ENCODE results near the gene TPRA1. TPM values are rescaled to one million over a fixed set of nuclear protein-coding genes. Genes with fewer than 3 reads are reported as not detected.
A peak's percentile ranks its signal among the peaks of the same experiment; 100 is the strongest.

TPRA1 gene
- total RNA-seq, 1 experiment from 2014 or later: 24.2 TPM

DNA sequence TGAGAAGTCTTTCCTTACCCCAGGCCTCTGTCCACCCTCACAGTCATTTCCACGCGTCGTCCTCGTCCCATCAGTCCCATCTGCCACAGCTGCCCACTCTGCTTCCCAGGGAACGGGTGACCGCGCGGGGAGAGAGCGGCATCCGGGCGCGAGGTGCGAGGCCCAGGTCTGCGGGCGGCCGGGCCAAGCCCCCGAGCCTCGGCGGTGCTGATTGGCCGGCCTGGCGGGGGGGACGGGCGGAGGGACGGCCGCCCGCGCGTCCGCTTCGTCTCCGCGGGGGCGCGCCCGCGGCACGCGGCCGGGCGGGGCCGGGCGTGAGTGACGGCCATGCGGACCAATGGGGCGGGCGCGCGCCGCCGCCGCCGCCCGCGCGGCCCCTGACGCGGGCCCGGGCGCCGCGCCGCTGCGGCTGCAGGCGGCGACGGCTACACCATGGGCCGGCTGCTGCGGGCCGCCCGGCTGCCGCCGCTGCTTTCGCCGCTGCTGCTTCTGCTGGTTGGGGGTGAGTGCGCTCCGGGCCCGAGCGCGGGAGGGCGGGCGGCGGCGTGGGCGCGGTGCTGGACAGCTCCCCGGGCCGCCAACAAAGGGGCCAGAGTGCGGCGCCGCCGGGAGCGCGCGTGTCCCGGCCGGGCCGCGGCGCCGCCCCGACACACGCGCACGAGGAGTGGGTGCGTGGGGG lies 38.4 kb upstream of the TPRA1 start, which contains the start of gene PODXL2 (continued):
- peak; percentile 93; the same call in 1 of the 2 replicates for TF ChIP-seq FOXP1 (CRISPR knock-in tag; IDR thresholded peaks at IDR 0.05; ENCODE audit: borderline replicate concordance)
- no peak for TF ChIP-seq GRHL2 (CRISPR knock-in tag; IDR thresholded peaks at IDR 0.05; ENCODE audit: insufficient replicate concordance, severe bottlenecking)
- TF ChIP-seq SMAD3 (CRISPR knock-in tag; IDR thresholded peaks at IDR 0.05; ENCODE audit: borderline replicate concordance): 0 out of 2 replicates have a peak, but pooled peaks have one; percentile 65
- no peak for TF ChIP-seq FOXK1 (CRISPR knock-in tag; IDR thresholded peaks at IDR 0.05)
- TF ChIP-seq KAT7 (CRISPR knock-in tag; IDR thresholded peaks at IDR 0.05; ENCODE audit: borderline replicate concordance): no peak; the same call in 1 of the 2 replicates
- TF ChIP-seq ATF6 (CRISPR knock-in tag; IDR thresholded peaks at IDR 0.05): no peak
- TF ChIP-seq E2F1 (CRISPR knock-in tag; IDR thresholded peaks at IDR 0.05): peak; percentile 78
- TF ChIP-seq, protein P1, sequence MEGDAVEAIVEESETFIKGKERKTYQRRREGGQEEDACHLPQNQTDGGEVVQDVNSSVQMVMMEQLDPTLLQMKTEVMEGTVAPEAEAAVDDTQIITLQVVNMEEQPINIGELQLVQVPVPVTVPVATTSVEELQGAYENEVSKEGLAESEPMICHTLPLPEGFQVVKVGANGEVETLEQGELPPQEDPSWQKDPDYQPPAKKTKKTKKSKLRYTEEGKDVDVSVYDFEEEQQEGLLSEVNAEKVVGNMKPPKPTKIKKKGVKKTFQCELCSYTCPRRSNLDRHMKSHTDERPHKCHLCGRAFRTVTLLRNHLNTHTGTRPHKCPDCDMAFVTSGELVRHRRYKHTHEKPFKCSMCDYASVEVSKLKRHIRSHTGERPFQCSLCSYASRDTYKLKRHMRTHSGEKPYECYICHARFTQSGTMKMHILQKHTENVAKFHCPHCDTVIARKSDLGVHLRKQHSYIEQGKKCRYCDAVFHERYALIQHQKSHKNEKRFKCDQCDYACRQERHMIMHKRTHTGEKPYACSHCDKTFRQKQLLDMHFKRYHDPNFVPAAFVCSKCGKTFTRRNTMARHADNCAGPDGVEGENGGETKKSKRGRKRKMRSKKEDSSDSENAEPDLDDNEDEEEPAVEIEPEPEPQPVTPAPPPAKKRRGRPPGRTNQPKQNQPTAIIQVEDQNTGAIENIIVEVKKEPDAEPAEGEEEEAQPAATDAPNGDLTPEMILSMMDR (IDR thresholded peaks at IDR 0.05): no peak
- TF ChIP-seq FOXJ3 (CRISPR knock-in tag; IDR thresholded peaks at IDR 0.05; ENCODE audit: borderline replicate concordance): no peak
- TF ChIP-seq SP1 (CRISPR knock-in tag; conservative IDR thresholded peaks at IDR 0.05): peak; percentile 79
- no peak for TF ChIP-seq ZMAT4 (CRISPR knock-in tag; IDR thresholded peaks at IDR 0.05)
- TF ChIP-seq, protein P2, sequence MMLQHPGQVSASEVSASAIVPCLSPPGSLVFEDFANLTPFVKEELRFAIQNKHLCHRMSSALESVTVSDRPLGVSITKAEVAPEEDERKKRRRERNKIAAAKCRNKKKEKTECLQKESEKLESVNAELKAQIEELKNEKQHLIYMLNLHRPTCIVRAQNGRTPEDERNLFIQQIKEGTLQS (CRISPR knock-in tag; conservative IDR thresholded peaks at IDR 0.05): no peak
- TF ChIP-seq, protein P3, sequence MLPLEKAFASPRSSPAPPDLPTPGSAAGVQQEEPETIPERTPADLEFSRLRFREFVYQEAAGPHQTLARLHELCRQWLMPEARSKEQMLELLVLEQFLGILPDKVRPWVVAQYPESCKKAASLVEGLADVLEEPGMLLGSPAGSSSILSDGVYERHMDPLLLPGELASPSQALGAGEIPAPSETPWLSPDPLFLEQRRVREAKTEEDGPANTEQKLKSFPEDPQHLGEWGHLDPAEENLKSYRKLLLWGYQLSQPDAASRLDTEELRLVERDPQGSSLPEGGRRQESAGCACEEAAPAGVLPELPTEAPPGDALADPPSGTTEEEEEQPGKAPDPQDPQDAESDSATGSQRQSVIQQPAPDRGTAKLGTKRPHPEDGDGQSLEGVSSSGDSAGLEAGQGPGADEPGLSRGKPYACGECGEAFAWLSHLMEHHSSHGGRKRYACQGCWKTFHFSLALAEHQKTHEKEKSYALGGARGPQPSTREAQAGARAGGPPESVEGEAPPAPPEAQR (CRISPR knock-in tag; IDR thresholded peaks at IDR 0.05): no peak
- TF ChIP-seq ZNF263 (CRISPR knock-in tag; IDR thresholded peaks at IDR 0.05; ENCODE audit: low read depth): no peak
- no peak for TF ChIP-seq RORB (CRISPR knock-in tag; IDR thresholded peaks at IDR 0.05)
- TF ChIP-seq, protein P4, sequence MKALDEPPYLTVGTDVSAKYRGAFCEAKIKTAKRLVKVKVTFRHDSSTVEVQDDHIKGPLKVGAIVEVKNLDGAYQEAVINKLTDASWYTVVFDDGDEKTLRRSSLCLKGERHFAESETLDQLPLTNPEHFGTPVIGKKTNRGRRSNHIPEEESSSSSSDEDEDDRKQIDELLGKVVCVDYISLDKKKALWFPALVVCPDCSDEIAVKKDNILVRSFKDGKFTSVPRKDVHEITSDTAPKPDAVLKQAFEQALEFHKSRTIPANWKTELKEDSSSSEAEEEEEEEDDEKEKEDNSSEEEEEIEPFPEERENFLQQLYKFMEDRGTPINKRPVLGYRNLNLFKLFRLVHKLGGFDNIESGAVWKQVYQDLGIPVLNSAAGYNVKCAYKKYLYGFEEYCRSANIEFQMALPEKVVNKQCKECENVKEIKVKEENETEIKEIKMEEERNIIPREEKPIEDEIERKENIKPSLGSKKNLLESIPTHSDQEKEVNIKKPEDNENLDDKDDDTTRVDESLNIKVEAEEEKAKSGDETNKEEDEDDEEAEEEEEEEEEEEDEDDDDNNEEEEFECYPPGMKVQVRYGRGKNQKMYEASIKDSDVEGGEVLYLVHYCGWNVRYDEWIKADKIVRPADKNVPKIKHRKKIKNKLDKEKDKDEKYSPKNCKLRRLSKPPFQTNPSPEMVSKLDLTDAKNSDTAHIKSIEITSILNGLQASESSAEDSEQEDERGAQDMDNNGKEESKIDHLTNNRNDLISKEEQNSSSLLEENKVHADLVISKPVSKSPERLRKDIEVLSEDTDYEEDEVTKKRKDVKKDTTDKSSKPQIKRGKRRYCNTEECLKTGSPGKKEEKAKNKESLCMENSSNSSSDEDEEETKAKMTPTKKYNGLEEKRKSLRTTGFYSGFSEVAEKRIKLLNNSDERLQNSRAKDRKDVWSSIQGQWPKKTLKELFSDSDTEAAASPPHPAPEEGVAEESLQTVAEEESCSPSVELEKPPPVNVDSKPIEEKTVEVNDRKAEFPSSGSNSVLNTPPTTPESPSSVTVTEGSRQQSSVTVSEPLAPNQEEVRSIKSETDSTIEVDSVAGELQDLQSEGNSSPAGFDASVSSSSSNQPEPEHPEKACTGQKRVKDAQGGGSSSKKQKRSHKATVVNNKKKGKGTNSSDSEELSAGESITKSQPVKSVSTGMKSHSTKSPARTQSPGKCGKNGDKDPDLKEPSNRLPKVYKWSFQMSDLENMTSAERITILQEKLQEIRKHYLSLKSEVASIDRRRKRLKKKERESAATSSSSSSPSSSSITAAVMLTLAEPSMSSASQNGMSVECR (CRISPR knock-in tag; IDR thresholded peaks at IDR 0.05; ENCODE audit: borderline replicate concordance): peak; percentile 76; the same call in 1 of the 2 replicates
- peak; percentile 91 for TF ChIP-seq ZBTB21 (CRISPR knock-in tag; IDR thresholded peaks at IDR 0.05; ENCODE audit: borderline replicate concordance)
- TF ChIP-seq, protein P5, sequence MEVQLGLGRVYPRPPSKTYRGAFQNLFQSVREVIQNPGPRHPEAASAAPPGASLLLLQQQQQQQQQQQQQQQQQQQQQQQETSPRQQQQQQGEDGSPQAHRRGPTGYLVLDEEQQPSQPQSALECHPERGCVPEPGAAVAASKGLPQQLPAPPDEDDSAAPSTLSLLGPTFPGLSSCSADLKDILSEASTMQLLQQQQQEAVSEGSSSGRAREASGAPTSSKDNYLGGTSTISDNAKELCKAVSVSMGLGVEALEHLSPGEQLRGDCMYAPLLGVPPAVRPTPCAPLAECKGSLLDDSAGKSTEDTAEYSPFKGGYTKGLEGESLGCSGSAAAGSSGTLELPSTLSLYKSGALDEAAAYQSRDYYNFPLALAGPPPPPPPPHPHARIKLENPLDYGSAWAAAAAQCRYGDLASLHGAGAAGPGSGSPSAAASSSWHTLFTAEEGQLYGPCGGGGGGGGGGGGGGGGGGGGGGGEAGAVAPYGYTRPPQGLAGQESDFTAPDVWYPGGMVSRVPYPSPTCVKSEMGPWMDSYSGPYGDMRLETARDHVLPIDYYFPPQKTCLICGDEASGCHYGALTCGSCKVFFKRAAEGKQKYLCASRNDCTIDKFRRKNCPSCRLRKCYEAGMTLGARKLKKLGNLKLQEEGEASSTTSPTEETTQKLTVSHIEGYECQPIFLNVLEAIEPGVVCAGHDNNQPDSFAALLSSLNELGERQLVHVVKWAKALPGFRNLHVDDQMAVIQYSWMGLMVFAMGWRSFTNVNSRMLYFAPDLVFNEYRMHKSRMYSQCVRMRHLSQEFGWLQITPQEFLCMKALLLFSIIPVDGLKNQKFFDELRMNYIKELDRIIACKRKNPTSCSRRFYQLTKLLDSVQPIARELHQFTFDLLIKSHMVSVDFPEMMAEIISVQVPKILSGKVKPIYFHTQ (CRISPR knock-in tag; IDR thresholded peaks at IDR 0.05): no peak
- TF ChIP-seq, protein P6, sequence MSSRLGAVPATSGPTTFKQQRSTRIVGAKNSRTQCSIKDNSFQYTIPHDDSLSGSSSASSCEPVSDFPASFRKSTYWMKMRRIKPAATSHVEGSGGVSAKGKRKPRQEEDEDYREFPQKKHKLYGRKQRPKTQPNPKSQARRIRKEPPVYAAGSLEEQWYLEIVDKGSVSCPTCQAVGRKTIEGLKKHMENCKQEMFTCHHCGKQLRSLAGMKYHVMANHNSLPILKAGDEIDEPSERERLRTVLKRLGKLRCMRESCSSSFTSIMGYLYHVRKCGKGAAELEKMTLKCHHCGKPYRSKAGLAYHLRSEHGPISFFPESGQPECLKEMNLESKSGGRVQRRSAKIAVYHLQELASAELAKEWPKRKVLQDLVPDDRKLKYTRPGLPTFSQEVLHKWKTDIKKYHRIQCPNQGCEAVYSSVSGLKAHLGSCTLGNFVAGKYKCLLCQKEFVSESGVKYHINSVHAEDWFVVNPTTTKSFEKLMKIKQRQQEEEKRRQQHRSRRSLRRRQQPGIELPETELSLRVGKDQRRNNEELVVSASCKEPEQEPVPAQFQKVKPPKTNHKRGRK (CRISPR knock-in tag; IDR thresholded peaks at IDR 0.05; ENCODE audit: borderline replicate concordance): no peak
- TF ChIP-seq, protein P7, sequence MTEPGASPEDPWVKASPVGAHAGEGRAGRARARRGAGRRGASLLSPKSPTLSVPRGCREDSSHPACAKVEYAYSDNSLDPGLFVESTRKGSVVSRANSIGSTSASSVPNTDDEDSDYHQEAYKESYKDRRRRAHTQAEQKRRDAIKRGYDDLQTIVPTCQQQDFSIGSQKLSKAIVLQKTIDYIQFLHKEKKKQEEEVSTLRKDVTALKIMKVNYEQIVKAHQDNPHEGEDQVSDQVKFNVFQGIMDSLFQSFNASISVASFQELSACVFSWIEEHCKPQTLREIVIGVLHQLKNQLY (CRISPR knock-in tag; IDR thresholded peaks at IDR 0.05): no peak
